ENCODE measurements around the gene TOMM6.

TOMM6 gene

GRCh38 chr6:41824571-41825569, 37.4 kb downstream of the TOMM6 start:
- DNase-seq: no peak

- DNase-seq: no peak
Measured at GRCh38 chr6:41826343-41827022, 39.0 kb downstream of the TOMM6 start.

GRCh38 chr6:41832263-41832662, 44.8 kb downstream of the TOMM6 start:
- no peak for DNase-seq

GRCh38 chr6:41836022-41836659, 48.6 kb downstream of the TOMM6 start:
- no peak for DNase-seq

GRCh38 chr6:41836660-41837052, 49.2 kb downstream of the TOMM6 start:
- no peak for DNase-seq
